ENCODE results near the gene ZNF234.

ZNF234 gene

DNA sequence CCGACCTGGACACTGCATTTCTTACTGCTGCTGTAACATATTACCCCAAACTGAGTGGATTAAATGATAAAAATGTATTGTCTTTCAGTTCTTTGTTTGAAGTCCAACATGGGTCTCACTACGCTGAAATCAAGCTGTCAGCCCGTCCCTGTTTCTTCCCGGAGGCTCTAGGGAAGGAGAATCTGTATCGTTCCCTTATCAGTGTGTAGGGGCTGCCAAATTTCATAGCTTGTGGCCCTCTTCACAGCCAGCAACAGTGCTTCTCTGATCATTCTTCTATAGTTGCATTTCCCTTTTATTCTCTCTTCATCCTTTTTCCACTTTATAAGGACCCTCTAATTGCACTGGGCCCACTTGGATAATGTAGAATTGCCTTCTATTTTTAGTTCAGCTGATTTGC is 10.1 kb downstream of the ZNF234 start:
- Histone ChIP-seq H3K36me3 (ENCODE audit: low read length) (peaks cover 7% of the 10 kb centered on the region), H2AFZ (ENCODE audit: low read depth, low read length, severe bottlenecking) (no peak overlapping the region), H4K20me1 (ENCODE audit: low read depth, low read length) (no peaks in the 10 kb centered on the region), H3K9ac (ENCODE audit: low read length) (no peak overlapping the region), H3K9me3 (ENCODE audit: insufficient read depth, low read length) (peaks cover 15% of the 10 kb centered on the region; the same call in 1 of the 2 replicates), H3K9me2 (replicated peaks; ENCODE audit: insufficient read depth, low read length) (no peaks in the 10 kb centered on the region), H3K79me2 (ENCODE audit: insufficient read depth, low read length) (no peaks in the 10 kb centered on the region), H3K4me2 (ENCODE audit: low read depth, low read length, poor library complexity, severe bottlenecking) (no peak overlapping the region), H3K27me3 (ENCODE audit: low read length) (no peaks in the 10 kb centered on the region), H3F3A (ENCODE audit: insufficient read depth) (no peaks in the 10 kb centered on the region), H3K27ac (ENCODE audit: low read depth, low read length) (no peak overlapping the region), H3K4me3 (ENCODE audit: insufficient read depth, low read length, poor library complexity, severe bottlenecking) (no peak overlapping the region)
- TF ChIP-seq EZH2phosphoT487 (conservative IDR thresholded peaks at IDR 0.05; ENCODE audit: low read length) (no peak), CTCF (IDR thresholded peaks at IDR 0.05; ENCODE audit: insufficient read depth, low read length, poor library complexity, severe bottlenecking) (no peak)

DNA sequence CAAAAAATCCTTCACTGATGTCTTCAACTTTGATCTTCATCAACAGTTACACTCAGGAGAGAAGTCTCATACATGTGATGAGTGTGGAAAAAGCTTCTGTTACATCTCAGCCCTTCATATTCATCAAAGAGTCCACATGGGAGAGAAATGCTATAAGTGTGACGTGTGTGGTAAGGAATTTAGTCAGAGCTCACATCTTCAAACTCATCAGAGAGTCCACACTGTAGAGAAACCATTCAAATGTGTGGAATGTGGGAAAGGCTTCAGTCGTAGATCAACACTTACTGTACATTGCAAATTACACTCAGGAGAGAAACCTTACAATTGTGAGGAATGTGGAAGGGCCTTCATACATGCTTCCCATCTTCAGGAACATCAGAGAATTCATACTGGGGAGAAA is 15.1 kb downstream of the ZNF234 start:
- no peaks in the 10 kb centered on the region for H4K20me1 ChIP-seq (ENCODE audit: low read depth, low read length)
- no peak overlapping the region for H3K4me2 ChIP-seq (ENCODE audit: low read depth, low read length, poor library complexity, severe bottlenecking)
- no peak overlapping the region for H3K27ac ChIP-seq (ENCODE audit: low read depth, low read length)
- no peak overlapping the region for H2AFZ ChIP-seq (ENCODE audit: low read depth, low read length, severe bottlenecking)
- TF ChIP-seq EZH2phosphoT487 (conservative IDR thresholded peaks at IDR 0.05; ENCODE audit: low read length) (no peak), CTCF (IDR thresholded peaks at IDR 0.05; ENCODE audit: insufficient read depth, low read length, poor library complexity, severe bottlenecking) (no peak)
- no peaks in the 10 kb centered on the region for H3K9me2 ChIP-seq (replicated peaks; ENCODE audit: insufficient read depth, low read length)
- H3K36me3 ChIP-seq (ENCODE audit: low read length), result peaks cover 13% of the 10 kb centered on the region
- H3K9ac ChIP-seq (ENCODE audit: low read length), result no peak overlapping the region
- peaks cover 32% of the 10 kb centered on the region; the same call in 1 of the 2 replicates for H3K9me3 ChIP-seq (ENCODE audit: insufficient read depth, low read length)
- no peaks in the 10 kb centered on the region for H3F3A ChIP-seq (ENCODE audit: insufficient read depth)
- no peaks in the 10 kb centered on the region for H3K27me3 ChIP-seq (ENCODE audit: low read length)
- no peaks in the 10 kb centered on the region for H3K79me2 ChIP-seq (ENCODE audit: insufficient read depth, low read length)
- no peak overlapping the region for H3K4me3 ChIP-seq (ENCODE audit: insufficient read depth, low read length, poor library complexity, severe bottlenecking)

GRCh38 chr19:44163789-44164188 is 22.4 kb downstream of the ZNF234 start:
- H3K4me3 ChIP-seq (ENCODE audit: insufficient read depth, low read length, poor library complexity, severe bottlenecking), result no peak overlapping the region

More at GRCh38 chr19:44163789-44164188, 22.4 kb downstream of the ZNF234 start:
- no peaks in the 10 kb centered on the region for H3F3A ChIP-seq (ENCODE audit: insufficient read depth)
- peaks cover 3% of the 10 kb centered on the region; the same call in 1 of the 2 replicates for H3K9me3 ChIP-seq (ENCODE audit: insufficient read depth, low read length)
- H2AFZ ChIP-seq (ENCODE audit: low read depth, low read length, severe bottlenecking), result no peak overlapping the region
- no peak overlapping the region for H3K9ac ChIP-seq (ENCODE audit: low read length)
- no peaks in the 10 kb centered on the region for H3K27me3 ChIP-seq (ENCODE audit: low read length)
- H3K9me2 ChIP-seq (replicated peaks; ENCODE audit: insufficient read depth, low read length), result no peaks in the 10 kb centered on the region
- no peak overlapping the region for H3K4me2 ChIP-seq (ENCODE audit: low read depth, low read length, poor library complexity, severe bottlenecking)
- TF ChIP-seq CTCF (IDR thresholded peaks at IDR 0.05; ENCODE audit: insufficient read depth, low read length, poor library complexity, severe bottlenecking) (no peak), EZH2phosphoT487 (conservative IDR thresholded peaks at IDR 0.05; ENCODE audit: low read length) (no peak)
- H3K79me2 ChIP-seq (ENCODE audit: insufficient read depth, low read length), result 0 out of 2 replicates have a peak, but pooled peaks cover 3% of the 10 kb centered on the region
- H4K20me1 ChIP-seq (ENCODE audit: low read depth, low read length), result no peaks in the 10 kb centered on the region
- H3K27ac ChIP-seq (ENCODE audit: low read depth, low read length), result no peak overlapping the region
- H3K36me3 ChIP-seq (ENCODE audit: low read length), result peaks cover 2% of the 10 kb centered on the region; the same call in 1 of the 2 replicates

All from SU-DHL-6 (cell line).